GM21576 (cell line): ENCODE measurements around the gene CTSW.
"Not testable (repeated sequence)": the region's sequence is repeated elsewhere in the genome, so short reads cannot be mapped to it uniquely, and the experiment has no call there.

Experiments
- ATAC-seq: cut with Tn5 transposase; IDR thresholded peaks from one replicate; pipeline ENCODE4 v1.9.1; 2021; ENCODE audit warnings: mild to moderate bottlenecking, moderate library complexity; ENCODE audit not compliant: unreplicated experiment

The CTSW gene, protein sequence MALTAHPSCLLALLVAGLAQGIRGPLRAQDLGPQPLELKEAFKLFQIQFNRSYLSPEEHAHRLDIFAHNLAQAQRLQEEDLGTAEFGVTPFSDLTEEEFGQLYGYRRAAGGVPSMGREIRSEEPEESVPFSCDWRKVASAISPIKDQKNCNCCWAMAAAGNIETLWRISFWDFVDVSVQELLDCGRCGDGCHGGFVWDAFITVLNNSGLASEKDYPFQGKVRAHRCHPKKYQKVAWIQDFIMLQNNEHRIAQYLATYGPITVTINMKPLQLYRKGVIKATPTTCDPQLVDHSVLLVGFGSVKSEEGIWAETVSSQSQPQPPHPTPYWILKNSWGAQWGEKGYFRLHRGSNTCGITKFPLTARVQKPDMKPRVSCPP

DNA sequence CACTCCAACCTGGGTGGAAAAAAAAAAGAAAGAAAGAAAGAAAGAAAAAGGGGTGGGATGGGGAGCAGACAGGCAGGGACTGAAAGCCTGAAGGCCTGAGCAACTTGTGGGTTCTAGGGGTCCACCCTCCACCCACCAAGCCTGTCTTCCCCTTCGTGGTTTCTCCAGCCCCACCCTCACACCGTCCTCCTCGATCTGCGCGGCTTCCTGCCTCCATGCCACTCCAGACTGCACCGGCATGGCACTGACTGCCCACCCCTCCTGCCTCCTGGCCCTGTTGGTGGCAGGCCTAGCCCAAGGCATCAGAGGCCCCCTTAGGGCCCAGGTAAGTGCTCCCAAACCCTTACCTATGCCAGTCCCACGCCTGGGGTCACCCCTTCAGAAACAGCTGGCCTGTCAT lies at the start of gene CTSW:
CTSW (plus strand) TSS at position 221 of the 400 bp plus-strand sequence; CDS start at position 239, 18 bp downstream.
- no peak for ATAC-seq

DNA sequence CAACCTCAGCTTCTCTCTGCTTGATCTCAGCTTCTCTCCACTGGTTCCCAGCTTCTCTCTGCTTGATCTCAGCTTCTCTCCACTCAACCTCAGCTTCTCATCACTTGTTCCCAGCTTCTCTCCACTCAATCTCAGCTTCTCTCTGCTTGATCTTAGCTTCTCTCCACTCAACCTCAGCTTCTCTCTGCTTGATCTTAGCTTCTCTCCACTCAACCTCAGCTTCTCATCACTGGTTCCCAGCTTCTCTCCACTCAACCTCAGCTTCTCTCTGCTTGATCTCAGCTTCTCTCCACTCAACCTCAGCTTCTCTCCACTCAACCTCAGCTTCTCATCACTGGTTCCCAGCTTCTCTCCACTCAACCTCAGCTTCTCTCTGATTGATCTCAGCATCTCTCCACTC lies 47.4 kb upstream of the CTSW start:
- not testable (repeated sequence) for ATAC-seq

DNA sequence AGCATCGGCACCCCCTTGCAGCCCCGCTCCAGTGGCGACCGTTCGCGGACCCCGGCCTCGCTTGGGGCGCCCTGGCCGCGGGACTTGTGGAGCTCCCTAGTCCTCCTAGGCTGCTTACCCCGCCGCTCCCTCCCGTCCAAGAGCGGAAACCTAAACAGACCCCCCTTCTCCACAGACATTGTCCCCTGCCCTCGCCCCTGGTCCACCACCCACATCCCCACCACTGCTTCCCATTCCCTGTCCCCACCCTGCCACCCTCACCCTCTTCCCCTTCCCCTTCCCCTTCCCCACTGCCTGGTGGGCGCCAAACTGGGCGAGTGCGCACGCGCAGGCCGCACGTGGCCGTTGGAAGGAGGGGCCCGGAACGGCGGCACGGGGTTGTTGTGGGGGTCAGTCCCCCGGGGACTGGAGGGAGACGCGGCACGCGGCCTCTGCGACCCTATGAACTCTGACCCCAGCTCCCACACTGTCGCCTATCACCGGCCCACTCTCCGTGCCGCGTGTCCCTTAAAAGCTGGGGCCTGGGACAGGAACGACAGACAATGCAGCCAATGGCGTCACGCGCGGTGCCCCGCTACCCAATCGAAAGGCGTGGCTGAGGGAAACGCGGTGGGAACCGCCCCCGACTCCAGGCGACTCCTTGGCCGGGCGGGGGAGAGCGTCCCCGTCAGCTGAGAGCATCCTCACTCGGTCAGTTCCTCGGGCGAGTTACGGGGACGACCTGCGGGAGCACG lies 46.2 kb upstream of the CTSW start, which contains the start of gene SNX32:
SNX32 (plus strand) TSS at position 667 of the 734 bp plus-strand sequence. CDS start 103 bp downstream, outside the sequence.
- ATAC-seq = peak; percentile 86

DNA sequence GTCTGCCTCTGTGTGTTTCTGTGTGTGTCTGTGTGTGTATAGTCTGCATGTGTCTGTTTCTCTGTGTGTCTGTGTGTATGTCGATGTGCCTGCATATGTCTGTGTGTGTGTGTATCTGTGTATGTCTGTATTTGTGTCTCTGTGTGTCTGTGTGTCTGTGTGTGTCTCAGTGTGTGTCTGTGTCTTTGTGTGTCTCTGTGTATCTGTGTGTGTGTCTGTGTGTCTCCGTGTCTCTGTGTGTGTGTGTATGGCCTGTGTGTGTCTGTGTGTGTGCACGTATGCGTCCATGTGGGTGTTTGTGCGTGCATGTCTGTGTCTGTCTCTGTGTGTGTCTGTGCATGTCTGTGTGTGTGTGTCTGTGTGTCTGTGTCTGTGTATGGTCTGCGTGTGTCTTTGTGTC lies 45.4 kb upstream of the CTSW start:
- ATAC-seq = no peak

DNA sequence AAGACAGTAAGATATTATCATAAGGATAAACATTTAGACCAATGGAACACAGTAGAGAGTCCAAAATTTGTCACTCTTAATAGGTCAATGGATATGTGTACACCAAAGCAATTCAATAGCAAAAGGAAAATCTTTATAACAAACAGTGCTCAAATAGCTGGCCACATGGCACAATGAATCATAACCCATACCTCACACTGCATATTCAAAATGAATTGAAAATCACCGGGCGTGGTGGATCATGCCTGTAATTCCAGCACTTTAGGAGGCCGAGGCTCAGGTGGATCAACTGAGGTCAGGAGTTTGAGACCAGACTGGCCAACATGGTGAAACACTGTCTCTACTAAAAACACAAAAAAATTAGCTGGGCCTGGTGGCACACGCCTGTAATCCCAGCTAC lies 37.5 kb upstream of the CTSW start:
- ATAC-seq = no peak

DNA sequence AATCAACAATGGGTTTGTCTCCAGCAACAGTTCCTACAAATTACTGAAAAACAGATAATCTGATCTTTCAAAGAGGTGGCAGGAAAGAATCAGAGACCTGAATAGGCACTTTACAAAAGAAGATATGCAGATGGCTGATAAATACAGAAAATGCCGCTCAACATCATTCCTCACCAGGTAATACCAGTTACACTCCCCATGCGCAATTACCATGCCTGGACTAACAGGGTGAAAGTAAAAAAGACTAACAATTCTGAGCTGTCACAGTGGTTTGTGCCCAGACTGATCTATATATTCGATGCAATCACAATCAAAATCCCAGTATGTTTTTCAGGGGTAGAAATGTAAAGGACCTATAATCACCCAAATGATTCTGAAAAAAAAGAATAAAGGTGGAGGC lies 35.8 kb upstream of the CTSW start:
- no peak for ATAC-seq

DNA sequence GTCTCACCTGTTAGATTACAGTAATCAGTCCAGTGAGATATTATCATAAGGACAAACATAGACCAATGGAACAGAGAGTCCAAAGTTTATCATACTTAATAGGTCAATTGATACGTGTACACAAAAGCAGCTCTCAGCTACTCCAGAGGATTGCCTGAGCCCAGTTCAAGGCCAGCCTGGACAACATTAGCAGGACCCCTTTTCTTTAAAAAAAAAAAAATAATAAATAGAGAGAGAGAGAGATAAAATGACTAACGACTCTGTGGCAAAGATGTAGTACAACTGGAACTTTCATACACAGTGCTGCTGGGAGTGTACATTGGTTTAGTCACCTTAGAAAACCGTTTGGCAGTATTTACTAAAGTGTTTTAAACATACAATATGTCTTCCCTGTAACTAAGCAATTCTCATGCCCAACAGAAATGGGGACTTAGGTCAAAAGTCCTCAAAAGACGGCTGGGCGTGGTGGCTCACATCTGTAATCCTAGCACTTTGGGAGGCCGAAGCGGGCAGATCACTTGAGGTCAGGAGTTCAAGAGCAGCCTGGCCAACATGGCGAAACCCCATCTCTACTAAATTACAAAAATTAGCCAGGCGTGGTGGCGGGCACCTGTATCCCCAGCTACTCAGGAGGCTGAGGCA lies 35.3 kb upstream of the CTSW start:
- ATAC-seq = no peak

DNA sequence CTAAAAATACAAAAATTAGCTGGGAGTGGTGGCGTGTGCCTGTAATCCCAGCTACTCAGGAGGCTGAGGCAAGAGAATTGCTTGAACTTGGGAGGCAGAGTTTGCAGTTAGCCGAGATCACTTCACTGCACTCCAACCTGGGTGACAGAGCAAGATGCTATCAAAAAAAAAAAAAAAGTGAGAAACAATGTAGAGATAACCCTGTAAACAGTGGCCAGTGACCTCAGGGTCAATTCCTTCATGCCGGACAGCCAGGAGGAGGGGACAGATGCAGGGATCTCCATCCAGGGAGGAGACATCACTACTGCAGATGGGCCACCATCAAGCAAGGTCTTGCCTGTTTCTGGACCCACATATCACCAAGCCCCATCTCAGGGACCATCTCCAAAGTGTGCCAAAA lies 31.9 kb upstream of the CTSW start:
- no peak for ATAC-seq

DNA sequence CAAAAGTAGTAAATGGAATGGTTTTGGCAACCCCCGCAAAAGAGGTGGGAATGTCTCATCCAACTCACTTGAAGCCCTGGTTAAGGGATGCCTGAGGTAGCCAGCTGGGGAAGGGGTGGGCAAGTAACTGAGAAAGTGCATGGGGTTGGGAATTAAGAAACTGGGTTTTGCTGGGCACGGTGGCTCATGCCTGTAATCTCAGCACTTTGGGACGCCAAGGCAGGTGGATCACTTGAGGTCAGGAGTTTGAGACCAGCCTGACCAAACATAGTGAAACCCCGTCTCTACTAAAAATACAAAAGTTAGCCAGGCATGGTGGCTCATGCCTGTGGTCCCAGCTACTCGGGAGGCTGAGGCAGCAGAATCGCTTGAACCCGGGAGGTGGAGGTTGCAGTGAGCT lies 30.9 kb upstream of the CTSW start:
- not testable (repeated sequence) for ATAC-seq

DNA sequence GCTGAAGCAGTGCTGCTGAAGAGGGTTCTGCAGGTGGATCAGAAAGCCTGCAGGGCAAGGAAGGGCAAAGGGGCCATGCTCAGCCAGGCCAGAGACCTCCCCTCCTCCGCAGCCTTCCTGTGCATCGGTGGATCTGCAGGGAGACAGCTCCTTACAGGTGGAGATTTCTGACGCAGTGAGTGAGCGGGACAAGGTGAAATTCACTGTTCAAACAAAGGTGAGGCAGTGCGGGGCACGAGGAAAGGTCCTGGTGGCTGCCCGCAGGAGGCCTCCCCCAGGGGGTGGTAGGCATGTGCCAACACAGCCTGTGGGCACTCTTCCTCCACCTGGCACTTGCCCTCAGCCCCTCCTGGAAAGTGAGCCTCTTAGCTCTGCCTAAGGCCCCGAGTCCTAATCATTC lies 30.3 kb upstream of the CTSW start:
- no peak for ATAC-seq

DNA sequence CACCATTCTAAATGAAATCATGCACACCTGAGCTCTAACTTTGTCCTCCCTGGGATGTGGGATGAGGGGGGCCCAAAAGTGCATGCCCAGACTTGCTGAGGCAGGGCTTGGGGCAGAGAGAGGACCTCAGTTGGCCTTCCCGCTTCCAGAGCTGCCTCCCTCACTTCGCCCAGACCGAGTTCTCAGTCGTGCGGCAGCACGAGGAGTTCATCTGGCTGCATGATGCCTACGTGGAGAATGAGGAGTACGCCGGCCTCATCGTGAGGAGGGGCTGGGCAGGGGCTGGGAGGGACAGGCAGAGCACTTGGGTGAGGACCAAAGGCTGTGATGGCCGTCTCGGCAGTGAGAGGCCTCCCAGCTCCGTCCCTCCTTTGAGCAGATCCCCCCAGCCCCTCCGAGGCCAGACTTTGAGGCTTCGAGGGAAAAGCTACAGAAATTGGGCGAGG lies 29.8 kb upstream of the CTSW start:
- ATAC-seq = no peak

DNA sequence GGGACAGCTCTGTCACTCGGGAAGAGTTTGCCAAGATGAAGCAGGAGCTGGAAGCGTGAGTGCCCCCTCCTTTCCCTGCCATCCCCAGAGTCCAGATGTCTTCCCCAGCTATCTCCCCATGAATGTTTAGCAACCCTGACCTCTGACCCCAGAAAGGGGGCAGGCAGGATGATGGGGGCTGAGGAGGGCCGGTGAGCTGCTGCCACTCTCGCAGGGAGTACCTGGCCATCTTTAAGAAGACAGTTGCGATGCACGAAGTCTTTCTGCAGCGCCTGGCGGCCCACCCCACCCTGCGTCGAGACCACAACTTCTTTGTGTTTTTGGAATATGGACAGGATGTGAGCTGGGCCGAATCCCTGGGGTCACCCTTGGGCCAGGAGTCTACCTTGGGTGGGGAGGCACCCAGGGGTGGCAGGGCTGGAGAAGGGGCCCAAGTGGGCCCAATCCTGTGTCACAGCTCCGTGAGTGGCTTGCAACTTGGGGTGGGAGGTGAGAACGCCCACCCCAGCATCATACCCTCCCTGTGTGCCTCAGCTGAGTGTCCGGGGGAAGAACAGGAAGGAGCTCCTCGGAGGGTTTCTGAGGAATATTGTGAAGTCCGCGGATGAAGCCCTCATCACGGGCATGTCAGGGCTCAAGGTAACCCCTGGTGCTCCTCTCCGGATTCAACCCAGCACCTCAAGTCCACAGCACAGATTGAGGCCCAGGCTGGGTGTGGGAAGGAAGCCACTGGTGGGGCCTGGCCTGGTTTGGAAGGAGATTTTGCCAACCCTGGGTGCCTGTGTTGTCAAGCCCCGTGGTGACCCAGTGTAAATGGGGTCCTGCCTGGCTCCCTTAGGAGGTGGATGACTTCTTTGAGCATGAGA lies 29.2 kb upstream of the CTSW start:
- ATAC-seq = no peak

DNA sequence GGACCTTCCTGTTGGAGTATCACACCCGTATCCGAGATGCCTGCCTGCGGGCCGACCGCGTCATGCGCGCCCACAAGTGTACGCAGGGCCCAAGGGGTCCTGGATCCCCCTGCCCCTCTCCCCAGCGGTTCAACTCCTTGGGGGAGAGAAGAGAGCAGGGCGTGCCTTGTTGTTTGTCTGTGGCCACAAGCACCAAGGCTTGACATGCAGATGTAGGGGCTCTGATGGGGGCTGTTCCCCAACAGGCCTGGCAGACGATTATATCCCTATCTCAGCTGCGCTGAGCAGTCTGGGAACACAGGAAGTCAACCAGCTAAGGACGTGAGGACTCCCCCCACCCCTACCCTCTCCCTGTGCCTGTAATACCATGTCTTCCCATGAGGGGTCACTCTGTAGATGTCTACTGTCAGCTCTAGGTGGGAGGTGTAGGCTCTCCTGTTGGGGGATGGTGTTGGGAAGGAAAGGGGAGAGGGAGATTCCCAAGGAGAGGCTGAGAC lies 28.5 kb upstream of the CTSW start:
- ATAC-seq = no peak

DNA sequence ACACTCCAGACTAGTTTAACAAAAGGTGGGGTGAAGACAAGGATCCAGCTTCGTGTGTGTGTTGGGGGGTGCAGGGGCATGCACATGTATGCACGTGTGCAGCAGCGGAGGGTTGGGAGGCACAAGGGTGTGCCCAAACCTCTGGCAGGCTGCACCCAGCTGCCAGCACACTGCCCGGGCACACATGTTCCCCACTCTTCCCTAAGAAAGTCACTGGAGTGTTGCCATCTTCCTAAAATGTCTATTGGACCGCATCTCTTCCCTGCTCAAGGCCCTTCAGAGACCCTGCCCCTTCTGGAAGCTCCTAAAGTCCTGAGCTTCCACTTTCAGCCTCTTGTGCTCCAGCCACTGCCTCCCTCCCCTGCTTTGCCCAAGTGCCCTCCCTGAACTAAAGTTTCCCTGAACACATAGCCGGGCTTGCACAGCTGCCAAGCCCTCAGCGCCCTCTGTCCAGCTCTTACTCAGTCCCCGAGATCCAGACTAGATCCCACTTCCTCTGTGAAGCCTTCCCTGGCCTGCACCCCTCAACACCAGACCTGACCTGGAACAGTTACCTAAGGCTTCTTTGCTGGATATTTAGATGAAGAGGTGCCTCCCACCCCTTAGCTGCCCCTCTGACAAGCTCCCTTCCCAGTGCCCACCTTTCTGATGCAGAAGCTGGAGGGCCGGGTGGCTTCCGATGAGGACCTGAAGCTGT lies 27.7 kb upstream of the CTSW start:
- no peak for ATAC-seq

DNA sequence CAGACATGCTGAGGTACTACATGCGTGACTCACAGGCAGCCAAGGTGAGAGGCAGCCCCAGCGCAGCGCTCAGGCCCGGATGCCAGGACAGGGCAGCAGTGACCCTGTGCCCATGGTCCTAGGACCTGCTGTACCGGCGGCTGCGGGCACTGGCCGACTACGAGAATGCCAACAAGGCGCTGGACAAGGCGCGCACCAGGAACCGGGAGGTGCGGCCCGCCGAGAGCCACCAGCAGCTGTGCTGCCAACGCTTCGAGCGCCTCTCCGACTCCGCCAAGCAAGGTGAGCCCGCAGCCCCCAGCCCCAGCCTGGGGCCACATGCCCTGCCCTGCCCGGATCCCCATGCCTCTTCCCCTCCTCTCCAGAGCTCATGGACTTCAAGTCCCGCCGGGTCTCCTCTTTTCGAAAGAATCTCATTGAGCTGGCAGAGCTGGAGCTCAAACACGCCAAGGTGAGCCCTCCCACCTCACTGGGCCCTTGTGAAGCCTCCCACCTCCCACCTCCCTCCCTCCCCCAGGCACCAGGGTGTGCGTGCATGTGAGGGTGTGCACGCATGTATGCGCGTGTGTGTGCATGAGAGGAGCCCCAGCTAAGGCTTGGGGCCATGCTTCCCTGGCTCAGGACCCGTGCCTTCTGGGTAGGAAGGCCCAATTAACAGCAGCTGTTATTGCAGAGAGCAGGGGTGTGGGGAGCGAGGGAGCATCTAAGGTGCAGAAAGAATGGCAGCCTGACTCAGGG lies 27.0 kb upstream of the CTSW start:
- no peak for ATAC-seq

DNA sequence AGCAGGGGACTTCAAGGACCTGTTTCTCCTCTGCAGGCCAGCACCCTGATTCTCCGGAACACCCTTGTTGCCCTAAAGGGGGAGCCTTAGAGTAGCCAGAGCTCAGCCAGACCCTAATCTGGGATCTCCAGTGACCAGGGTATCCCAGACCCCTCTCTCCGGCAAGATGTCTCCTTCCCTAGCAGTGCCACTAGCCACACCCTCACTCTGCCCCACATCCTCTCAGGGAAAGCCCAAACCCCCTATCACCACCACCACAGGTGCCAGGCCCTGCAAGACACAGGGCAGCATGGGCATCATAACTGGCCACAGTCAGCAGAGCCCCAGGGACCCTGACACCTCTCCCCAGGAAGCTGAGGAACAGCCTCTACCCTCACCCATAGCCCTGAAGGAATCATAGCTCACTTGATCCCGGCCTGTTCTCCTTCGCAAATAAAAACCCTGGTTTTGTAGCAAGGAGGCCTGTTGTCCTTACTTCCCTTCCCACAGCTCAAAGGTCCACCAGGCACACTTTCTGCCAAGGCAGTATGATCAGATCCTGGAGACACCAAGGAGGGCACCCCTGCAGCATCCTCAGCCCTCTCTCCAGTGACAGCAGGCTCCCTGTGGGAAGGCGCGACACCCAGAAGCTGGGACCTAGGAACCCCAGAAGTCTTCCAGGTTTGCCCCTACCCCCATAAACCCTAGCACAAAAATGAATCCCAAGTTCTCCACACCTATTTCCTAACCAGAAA lies 26.2 kb upstream of the CTSW start:
- ATAC-seq = no peak

DNA sequence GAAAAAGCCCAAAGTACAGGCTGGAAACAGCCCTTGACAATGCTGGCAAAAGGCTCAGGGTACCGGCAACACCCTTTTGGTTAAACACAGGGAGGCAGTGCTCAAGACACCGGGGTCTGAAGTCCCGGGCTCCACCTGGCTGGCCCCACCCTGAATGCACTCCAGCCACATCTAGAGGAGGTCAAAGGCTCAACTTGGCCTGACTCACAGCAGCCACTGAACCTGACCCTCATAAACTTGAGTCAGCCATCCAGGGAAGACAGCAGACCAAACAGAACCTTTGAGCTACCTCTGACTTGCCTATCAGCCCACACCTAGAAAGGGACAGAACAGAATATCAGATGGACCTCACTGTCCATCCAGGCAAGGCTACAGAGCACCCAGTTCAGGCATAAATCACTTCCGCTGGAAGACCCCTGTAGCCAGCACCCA lies 25.5 kb upstream of the CTSW start:
- no peak for ATAC-seq
